ENCODE measurements around the gene AQP11. TPM values are rescaled to one million over a fixed set of nuclear protein-coding genes. Genes with fewer than 3 reads are reported as not detected.

The AQP11 gene
- polyA plus RNA-seq, 2 of the 4 experiments (the other 2 are of a cell fraction), result 2.3 to 2.6 TPM

GRCh38 chr11:77619576-77620198 lies 29.9 kb downstream of the AQP11 start:
- ATAC-seq, result peak in 1 of 2 experiments; percentile 76; a peak in 4 of 6 replicates
- no peak overlapping the region for H3K27ac ChIP-seq
- POLR2A ChIA-PET, result interaction anchor here (0.6 to 0.8 kb wide), 3 partner anchors 17 to 493 kb away, joined by 3 read pairs; partner anchors contain the start of gene AQP11
- no peak overlapping the region for H3K4me2 ChIP-seq
- WGBS (ENCODE audit: missing lambda C conversion rate), result 82% methylated on average over 3 of the region's 3 CpGs
- FAIRE-seq, result no peak
- CTCF ChIA-PET, result interaction anchor here (0.7 to 3.7 kb wide), 38 partner anchors 9 to 572 kb away, joined by 3 to 26 read pairs (median 4); partner anchors contain the start of genes AQP11 and MYO7A
- H3K9me3 ChIP-seq, result no peaks in the 10 kb centered on the region
- DNase-seq (ENCODE audit: low read depth in 1 of 2, low spot score in 1 of 2), result peak; percentile 12 to 61
- no peak overlapping the region for H3K4me3 ChIP-seq
- no peak for TF ChIP-seq POLR2A (IDR thresholded peaks at IDR 0.05; ENCODE audit: low read length)
- peak; percentile 69 for TF ChIP-seq SMC3 (IDR thresholded peaks at IDR 0.05)
- TF ChIP-seq RFX5 (IDR thresholded peaks at IDR 0.05), result no peak
- no peak for TF ChIP-seq JUN (IDR thresholded peaks at IDR 0.05)
- TF ChIP-seq FOSL2 (IDR thresholded peaks at IDR 0.05), result no peak
- TF ChIP-seq FOSL2 (CRISPR knock-in tag; IDR thresholded peaks at IDR 0.05), result no peak
- no peak for TF ChIP-seq NR3C1 (IDR thresholded peaks at IDR 0.05)
- TF ChIP-seq RARB (CRISPR knock-in tag; IDR thresholded peaks at IDR 0.05), result no peak
- no peak for TF ChIP-seq HOXA7 (CRISPR knock-in tag; IDR thresholded peaks at IDR 0.05)
- no peak for TF ChIP-seq HES2 (IDR thresholded peaks at IDR 0.05)
- TF ChIP-seq EHMT2 (IDR thresholded peaks at IDR 0.05; ENCODE audit: low read depth), result no peak
- peak; percentile 78 to 80 for TF ChIP-seq RAD21 (conservative IDR thresholded peaks at IDR 0.05 in 1 of 2, IDR thresholded peaks at IDR 0.05 in 1 of 2)
- no peak for TF ChIP-seq ZNF302 (CRISPR knock-in tag; IDR thresholded peaks at IDR 0.05)
- no peak for TF ChIP-seq HDAC2 (IDR thresholded peaks at IDR 0.05)
- no peak for TF ChIP-seq JUNB (IDR thresholded peaks at IDR 0.05)
- TF ChIP-seq CTCF (IDR thresholded peaks at IDR 0.05), result peak; percentile 84
- TF ChIP-seq CBX2 (IDR thresholded peaks at IDR 0.05; ENCODE audit: borderline replicate concordance, low read depth), result no peak
- H3K4me1 ChIP-seq, result no peaks in the 10 kb centered on the region

- TF ChIP-seq ELK1 (IDR thresholded peaks at IDR 0.05; ENCODE audit: low read depth, low read length) (no peak), HEYL (CRISPR knock-in tag; IDR thresholded peaks at IDR 0.05) (no peak), RFX5 (IDR thresholded peaks at IDR 0.05) (no peak), JUNB (IDR thresholded peaks at IDR 0.05) (no peak), CTCF (IDR thresholded peaks at IDR 0.05) (no peak), RCOR1 (IDR thresholded peaks at IDR 0.05; ENCODE audit: low read depth, low read length) (no peak), PBX3 (IDR thresholded peaks at IDR 0.05) (no peak), BCL3 (IDR thresholded peaks at IDR 0.05) (no peak), POLR2A (IDR thresholded peaks at IDR 0.05; ENCODE audit: low read length) (no peak), NR3C1 (IDR thresholded peaks at IDR 0.05) (no peak), POLR2AphosphoS2 (conservative IDR thresholded peaks at IDR 0.05; ENCODE audit: low read length) (no peak)
- no peak overlapping the region for H3K4me3 ChIP-seq
- no peak overlapping the region for H3K27ac ChIP-seq
- ChIA-PET POLR2A (interaction anchor here (0.5 kb wide), 1 partner anchor 831 kb away, joined by 9 read pairs; no protein-coding TSS in a partner anchor), CTCF (interaction anchor here (0.6 to 4.9 kb wide), 4 partner anchors 9 to 936 kb away, joined by 3 to 21 read pairs (median 4); no protein-coding TSS in a partner anchor)
- DNase-seq (ENCODE audit: low read depth in 1 of 2, low spot score in 1 of 2) (no peak), ATAC-seq (no peak), FAIRE-seq (no peak)
- no peak overlapping the region for H3K4me2 ChIP-seq
- no peaks in the 10 kb centered on the region for H3K4me1 ChIP-seq
- WGBS (ENCODE audit: missing lambda C conversion rate), result 89% methylated on average over 4 of the region's 4 CpGs
- no peaks in the 10 kb centered on the region for H3K9me3 ChIP-seq
These were observed 40.5 kb downstream of the AQP11 start for GRCh38 chr11:77630157-77630710.
